ENCODE measurements around the gene SVBP. TPM values are rescaled to one million over a fixed set of nuclear protein-coding genes. Genes with fewer than 3 reads are reported as not detected.
A peak's percentile ranks its signal among the peaks of the same experiment; 100 is the strongest.

SVBP gene
- total RNA-seq, 2 experiments from 2014 or later = 18.9 to 23.1 TPM

DNA sequence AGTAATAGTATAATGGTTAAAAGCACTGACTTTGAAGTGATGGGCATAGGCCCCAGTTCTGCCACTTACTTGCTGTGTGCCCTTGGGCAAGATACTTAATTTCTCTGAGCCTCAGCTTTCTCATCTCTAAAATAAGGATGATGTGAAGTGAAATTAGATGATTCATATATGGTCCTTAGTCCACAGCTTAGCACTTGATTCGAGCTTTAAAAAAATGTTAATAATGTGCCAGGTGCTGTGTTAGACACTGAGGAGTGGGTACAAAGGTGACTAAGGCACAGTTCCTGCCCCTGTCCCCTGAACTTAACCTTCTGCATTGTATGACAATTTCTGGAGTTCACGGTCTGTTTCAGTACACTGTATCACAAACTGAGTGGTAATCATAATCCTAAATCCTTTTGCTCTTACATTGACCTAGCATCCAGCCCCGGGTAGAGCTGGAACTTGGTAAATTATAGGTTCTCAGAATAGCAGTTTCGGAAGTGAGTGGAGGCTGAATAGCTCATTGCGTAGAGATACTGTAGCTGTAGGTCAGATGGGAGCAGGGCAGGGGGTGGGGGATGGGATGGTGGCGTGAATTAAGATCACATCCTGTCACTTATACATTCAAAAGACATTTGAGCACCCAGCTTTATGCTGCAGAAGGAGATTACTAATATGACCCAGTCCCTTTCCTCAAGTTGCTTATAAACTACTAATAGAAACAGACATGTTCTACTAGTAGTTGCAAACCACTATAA, 30.7 kb upstream of the SVBP start:
- Histone ChIP-seq H3K4me1 (ENCODE audit: insufficient read depth, low read length, poor library complexity, severe bottlenecking) (peaks cover 62% of the 10 kb centered on the region), H3K27ac (ENCODE audit: low read depth, low read length, poor library complexity, severe bottlenecking) (peak overlapping the region; percentile 73), H3K79me2 (ENCODE audit: insufficient read depth, low read depth, low read length) (peaks cover 27% of the 10 kb centered on the region), H2AFZ (ENCODE audit: low read length) (no peak overlapping the region; the same call in 1 of the 2 replicates), H3K4me3 (ENCODE audit: low read depth, low read length, poor library complexity, severe bottlenecking) (peak overlapping the region; percentile 89), H3K9me2 (ENCODE audit: insufficient read depth, low read length) (no peaks in the 10 kb centered on the region), H3K4me2 (ENCODE audit: low read length) (peak overlapping the region; percentile 99), H3K9me3 (ENCODE audit: low read length) (no peaks in the 10 kb centered on the region), H4K20me1 (ENCODE audit: insufficient read depth, low read length) (no peaks in the 10 kb centered on the region), H3K36me3 (ENCODE audit: insufficient read depth, low read length) (peaks cover 39% of the 10 kb centered on the region)
- intact Hi-C loops (cut with micrococcal nuclease; ENCODE audit: unreplicated experiment) = loop anchor here (1.0 to 2.0 kb wide), 2 partner anchors 31 to 110 kb away; partner anchors contain the start of genes ERMAP, SLC2A1 and SVBP
- TF ChIP-seq EZH2phosphoT487 (IDR thresholded peaks at IDR 0.05; ENCODE audit: borderline replicate concordance, low read depth, low read length) = no peak
- no peak for TF ChIP-seq CTCF (conservative IDR thresholded peaks at IDR 0.05; ENCODE audit: low read length)
- POLR2A ChIA-PET = interaction anchor here (0.5 to 5.0 kb wide), 13 partner anchors 10 to 566 kb away, joined by 3 to 35 read pairs (median 4); partner anchors contain the start of genes C1orf50, ERMAP, P3H1 and SVBP
- BruUV-seq (replicated peaks) = TSS peak; percentile 59
- CTCF ChIA-PET (ENCODE audit: unreplicated experiment) = interaction anchor here (1.9 kb wide), 1 partner anchor 81 kb away, joined by 9 read pairs; the partner anchor contains the start of genes C1orf50 and P3H1
- peak; percentile 64 for DNase-seq (ENCODE audit: low spot score)

GRCh38 chr1:42847111-42847595, 30.0 kb upstream of the SVBP start:
- no TSS peak for BruUV-seq (replicated peaks)

More at GRCh38 chr1:42847111-42847595, 30.0 kb upstream of the SVBP start:
- H3K36me3 ChIP-seq (ENCODE audit: insufficient read depth, low read length) = peaks cover 33% of the 10 kb centered on the region
- H3K9me2 ChIP-seq (ENCODE audit: insufficient read depth, low read length) = no peaks in the 10 kb centered on the region
- H3K4me1 ChIP-seq (ENCODE audit: insufficient read depth, low read length, poor library complexity, severe bottlenecking) = peaks cover 55% of the 10 kb centered on the region
- POLR2A ChIA-PET = interaction anchor here (0.5 to 5.0 kb wide), 11 partner anchors 9 to 376 kb away, joined by 3 to 35 read pairs (median 8); partner anchors contain the start of genes C1orf50, ERMAP and P3H1
- intact Hi-C loops (cut with micrococcal nuclease; ENCODE audit: unreplicated experiment) = loop anchor here (2.0 kb wide), 1 partner anchor 30 kb away; the partner anchor contains the start of genes ERMAP and SVBP
- H3K4me2 ChIP-seq (ENCODE audit: low read length) = peak overlapping the region; percentile 99
- H3K9me3 ChIP-seq (ENCODE audit: low read length) = no peaks in the 10 kb centered on the region
- no peaks in the 10 kb centered on the region for H4K20me1 ChIP-seq (ENCODE audit: insufficient read depth, low read length)
- peak; percentile 51 for DNase-seq (ENCODE audit: low spot score)
- peak overlapping the region; percentile 89 for H3K4me3 ChIP-seq (ENCODE audit: low read depth, low read length, poor library complexity, severe bottlenecking)
- no peak for TF ChIP-seq EZH2phosphoT487 (IDR thresholded peaks at IDR 0.05; ENCODE audit: borderline replicate concordance, low read depth, low read length)
- no peak for TF ChIP-seq CTCF (conservative IDR thresholded peaks at IDR 0.05; ENCODE audit: low read length)
- CTCF ChIA-PET (ENCODE audit: unreplicated experiment) = interaction anchor here (1.3 to 1.9 kb wide), 2 partner anchors 18 to 81 kb away, joined by 4 to 9 read pairs; partner anchors contain the start of genes C1orf50 and P3H1
- H3K27ac ChIP-seq (ENCODE audit: low read depth, low read length, poor library complexity, severe bottlenecking) = peak overlapping the region; percentile 73
- H2AFZ ChIP-seq (ENCODE audit: low read length) = peak overlapping the region; percentile 43; the same call in 1 of the 2 replicates
- H3K79me2 ChIP-seq (ENCODE audit: insufficient read depth, low read depth, low read length) = peaks cover 27% of the 10 kb centered on the region
